HG03039 (cell line): Measurements from ENCODE around the gene EML1.

Source experiments
- ATAC-seq: cut with Tn5 transposase; IDR thresholded peaks from one replicate; pipeline ENCODE4 v1.9.1; 2021; ENCODE audit warnings: mild to moderate bottlenecking, moderate library complexity; ENCODE audit not compliant: unreplicated experiment

Gene EML1

DNA sequence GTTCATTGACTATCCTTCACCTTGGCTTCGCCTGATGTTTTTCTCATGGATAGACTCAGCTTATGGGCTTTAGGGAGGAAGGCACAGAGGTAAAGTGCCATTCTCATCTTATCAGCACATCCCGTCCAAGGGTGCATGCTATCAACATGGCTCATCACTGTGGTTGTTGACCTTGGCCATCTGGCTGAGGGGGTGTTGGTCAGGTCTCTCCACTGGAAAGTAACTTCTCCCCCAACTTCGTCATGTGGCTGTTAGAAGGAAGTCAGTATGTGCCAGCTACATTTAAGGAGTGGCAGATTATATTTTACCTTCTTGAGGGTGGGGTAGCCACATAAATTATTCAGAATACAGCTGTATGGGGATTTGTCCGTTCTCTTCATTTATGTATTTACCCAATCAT is 68.9 kb downstream of the EML1 start:
- ATAC-seq: no peak

DNA sequence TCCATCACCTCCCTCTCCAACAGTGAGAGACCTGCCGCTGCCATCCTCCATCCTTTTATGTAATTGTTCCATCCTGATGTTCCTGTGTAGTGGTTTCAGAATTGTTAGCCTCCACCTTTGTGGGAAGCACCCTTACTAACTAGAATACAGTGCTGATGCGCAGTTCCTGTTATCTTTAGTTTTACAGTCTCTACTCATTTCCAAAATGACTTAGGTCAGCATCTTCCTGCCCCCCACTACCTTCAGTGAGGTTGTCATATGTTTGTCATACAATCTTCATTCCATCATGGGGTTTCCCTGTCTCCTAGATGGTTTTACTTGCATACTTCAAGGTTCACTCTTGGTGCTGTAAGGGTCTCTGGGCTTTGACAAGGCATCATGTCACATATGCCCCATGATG is 69.8 kb downstream of the EML1 start:
- ATAC-seq: no peak

DNA sequence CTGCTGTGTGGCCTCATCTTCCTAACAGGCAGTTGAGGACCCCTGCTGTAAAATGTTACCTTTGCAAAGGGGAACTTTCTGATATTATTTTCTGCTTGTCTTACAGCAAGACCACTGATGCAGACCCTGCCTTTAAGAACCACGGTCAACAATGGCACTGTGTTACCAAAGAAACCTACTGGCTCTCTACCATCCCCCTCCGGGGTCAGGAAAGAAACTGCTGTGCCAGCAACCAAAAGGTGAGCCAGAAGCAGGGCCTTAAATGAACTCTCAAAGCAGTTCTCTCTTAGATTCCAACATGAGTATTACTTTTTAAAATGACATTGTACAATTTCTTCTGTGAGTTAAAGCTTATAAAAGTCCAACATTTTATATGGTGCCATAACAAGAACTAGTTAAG is 72.2 kb downstream of the EML1 start:
- no peak for ATAC-seq

DNA sequence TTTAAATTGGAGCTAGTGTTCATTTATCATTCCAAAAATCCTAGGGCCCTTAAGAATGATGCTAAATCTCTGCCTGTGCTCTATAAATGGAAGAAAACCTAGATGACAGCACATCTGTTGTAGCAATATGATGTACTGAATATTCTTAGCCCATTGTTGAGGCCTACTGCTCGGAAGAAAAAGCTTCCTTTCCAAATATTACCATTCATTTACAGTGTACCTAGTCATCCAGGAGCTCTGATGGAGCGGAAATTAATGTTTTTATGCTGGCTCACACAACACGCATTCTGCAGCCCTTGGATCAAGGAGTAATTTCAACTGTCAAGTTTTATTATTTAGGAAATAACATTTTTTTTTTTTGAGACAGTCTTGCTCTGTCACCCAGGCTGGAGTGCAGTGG is 77.4 kb downstream of the EML1 start:
- ATAC-seq: no peak

DNA sequence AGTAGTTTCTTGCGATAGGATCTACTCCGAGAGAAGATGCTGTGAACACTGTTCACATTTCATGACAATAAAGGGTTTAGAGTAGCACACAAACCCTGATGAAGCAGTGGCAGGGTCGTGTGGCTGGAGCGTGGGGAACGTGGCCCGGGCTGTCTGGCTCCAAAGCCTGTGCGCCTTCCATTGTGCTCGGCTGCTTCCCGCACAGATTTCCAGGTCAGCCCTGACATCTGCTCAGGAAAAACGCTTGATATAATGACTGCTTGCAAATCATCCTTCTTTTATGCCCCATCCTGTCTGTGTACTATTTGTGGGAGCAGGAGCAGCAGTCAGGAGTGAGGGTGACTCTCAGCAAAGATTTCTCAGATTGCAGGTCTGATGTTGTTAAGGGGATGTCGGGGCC is 78.6 kb downstream of the EML1 start:
- ATAC-seq: no peak

DNA sequence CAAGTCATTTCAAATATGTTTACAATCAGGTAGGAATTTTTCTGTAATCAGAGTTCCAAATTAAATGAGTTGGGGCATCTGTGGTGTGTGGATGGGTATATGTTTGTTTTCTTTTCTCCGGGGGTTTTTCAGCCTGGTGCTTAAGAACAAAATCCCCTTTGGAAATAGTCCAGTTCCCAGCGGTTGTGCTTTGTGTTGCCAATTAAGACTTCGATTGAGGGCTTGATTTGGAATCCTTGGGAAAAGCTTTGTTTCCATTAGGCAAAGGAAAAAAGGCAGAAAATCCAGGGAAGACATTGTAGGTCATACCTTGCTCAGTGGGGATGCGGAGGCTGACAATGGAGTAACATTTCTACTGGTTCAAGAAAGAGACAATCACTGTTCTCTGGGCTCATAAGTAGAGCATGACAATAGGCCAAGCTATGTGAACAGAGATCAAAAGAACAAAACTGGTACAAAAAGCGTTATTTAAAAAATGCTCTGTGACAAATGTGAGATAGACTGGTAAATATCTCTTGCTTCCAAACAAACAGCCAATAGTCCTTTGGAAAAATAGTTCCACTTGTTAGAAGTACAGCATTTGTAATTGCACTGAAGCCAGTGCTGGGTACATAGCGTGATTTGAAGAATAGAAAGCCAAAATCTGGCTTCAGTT is 79.7 kb downstream of the EML1 start:
- ATAC-seq: no peak

DNA sequence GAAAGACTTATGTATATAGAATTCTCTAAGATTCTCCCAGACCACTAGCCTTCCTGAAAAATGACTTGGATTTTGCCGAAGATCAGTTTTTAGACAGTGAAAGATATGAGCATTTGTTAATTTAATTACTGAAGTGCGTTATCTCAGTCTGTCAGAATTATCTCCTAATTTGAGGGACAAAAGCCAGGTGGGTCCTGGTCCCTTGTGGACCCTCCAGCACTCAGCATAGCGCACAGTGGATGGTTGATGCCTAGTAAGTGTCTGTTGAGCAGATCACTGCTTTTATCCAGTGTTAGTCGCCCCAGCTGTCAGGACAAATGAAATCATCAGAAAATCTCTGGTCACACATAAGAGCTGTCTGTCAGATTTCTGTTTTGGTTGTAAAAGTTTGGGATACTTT is 80.4 kb downstream of the EML1 start:
- no peak for ATAC-seq

DNA sequence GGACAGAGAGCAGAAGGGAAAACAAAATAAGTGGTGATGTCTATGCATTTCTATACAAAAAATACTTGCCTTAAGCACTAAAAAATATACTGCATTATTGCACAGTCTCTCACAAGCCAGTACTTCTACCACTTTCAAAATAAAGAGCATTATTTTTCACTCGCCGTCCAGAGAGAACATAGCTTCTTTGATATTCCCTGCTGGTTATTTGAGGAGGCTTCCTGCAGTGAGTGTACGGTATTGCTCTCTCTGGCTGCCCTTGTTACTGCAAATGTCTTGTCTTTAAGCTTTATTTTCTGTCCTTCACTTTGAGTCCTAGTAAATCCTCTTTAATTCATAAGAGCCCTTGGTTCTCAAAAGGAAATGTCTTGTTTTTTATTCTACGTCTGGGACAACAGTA is 81.1 kb downstream of the EML1 start:
- no peak for ATAC-seq

DNA sequence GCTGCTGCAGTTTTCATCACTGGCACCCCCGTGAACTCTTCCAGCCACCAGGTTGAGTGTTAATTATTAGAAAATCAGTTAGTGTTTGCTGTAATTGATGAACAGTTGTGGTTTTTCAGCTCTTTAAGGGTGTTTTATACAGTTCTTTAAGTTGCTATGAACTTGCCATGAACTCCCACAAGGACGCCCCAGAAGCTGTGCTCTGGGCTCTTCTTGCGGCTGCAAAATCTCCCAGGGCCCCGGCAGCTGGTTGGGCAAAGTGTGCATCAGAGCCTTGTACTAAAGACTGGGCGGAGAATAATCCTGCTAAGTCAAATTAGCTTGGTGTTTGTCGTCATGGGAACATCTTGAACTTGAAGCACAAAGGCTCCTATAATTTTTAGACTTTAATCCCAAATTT is 82.2 kb downstream of the EML1 start:
- ATAC-seq: no peak

DNA sequence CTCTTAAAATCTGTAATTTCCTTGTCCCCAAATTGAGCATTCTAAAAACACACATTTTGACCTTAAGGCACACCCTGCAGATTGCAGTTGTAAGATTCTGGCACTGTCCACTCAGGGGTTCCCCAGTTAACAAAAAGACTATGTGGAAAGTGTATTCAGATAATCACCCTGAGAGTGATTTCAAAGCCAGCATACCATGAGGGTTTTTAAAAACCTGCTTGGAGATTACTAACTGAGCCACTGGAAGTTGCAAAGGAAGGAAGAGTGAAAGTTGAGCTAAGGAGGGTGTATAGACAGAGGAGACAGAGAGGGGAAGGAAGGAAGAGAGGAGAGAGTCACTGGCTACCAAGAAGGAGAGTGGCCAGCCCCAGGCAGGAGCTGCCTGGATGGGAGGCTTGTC is 82.6 kb downstream of the EML1 start:
- ATAC-seq: no peak

DNA sequence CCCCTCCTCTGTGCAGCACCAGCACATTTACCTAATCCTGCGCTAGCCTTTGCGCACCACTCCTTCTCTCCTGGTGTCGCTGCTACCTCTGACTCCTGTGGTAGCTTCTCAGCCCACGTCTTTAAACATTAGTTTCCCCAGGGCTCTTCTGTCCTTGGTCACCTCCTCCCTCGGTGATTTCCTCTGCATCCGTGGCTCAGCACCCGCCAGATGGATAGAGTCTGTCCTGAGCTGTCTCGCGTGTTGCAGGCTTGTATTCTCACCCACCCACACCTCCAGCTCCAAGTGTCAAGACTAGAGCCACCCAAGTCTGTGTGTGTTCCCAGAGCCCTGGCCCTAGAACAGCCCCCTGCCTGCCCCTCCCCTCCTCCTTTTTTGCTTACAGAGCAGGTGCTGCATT is 83.2 kb downstream of the EML1 start:
- ATAC-seq: no peak

DNA sequence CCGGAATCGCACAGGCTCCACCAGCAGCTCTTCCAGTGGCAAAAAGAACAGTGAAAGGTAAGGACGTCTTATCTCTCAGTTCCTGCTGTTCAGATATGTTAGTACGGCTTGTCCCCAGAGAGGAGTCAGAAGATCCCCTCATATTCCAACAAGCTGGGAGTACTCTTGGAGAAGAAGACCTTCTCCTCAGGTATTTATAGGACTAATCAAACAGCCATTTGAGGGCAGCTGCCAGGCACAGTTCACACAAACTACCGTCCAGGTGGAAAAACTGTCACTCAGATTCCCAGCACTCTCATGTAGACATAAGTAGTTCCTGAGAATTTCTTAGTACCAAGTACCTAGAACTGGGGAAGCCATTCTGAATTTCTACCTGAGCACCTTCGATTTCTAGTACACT is 85.3 kb downstream of the EML1 start:
- ATAC-seq: no peak

DNA sequence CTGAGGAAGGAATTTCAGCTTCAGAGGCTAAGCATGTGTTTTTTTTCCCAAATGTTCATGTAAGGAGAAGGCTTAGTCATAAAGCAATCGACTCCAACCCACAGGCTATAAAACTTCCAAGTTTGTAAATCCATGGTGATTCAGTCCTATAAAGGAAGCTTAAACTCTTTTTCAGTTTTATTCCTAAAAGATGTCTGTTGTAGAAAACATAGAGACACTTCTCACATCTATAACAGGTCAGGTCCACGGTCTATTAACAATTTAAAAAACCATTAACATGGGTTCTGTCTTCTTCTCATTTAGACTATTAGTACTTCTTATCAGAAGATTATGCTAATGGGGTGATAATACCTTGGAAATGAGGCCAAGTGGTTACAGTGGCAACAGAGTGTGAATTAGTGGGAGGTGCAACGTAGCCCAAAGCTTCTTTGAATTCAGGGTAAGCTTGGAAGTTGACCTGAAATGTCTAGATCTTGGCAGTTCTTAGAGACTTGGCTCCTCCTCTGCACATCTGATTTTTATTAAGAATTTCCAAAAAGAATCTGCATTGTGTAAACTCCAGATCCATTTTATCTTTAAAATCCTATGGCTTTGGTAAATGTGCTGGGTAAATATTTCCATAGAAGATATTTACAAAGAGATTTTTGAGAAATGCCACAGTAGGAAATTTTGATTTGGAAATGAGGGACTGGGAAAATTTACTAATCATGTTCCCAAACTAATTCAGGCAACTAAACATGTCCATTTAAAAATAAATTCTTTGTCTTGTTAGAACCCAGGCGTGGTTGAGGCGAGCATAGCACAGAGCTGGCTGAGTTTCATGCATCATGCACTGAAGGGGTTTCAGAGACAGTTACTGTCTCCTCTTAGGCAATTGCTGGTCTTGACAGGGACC is 86.4 kb downstream of the EML1 start:
- no peak for ATAC-seq

DNA sequence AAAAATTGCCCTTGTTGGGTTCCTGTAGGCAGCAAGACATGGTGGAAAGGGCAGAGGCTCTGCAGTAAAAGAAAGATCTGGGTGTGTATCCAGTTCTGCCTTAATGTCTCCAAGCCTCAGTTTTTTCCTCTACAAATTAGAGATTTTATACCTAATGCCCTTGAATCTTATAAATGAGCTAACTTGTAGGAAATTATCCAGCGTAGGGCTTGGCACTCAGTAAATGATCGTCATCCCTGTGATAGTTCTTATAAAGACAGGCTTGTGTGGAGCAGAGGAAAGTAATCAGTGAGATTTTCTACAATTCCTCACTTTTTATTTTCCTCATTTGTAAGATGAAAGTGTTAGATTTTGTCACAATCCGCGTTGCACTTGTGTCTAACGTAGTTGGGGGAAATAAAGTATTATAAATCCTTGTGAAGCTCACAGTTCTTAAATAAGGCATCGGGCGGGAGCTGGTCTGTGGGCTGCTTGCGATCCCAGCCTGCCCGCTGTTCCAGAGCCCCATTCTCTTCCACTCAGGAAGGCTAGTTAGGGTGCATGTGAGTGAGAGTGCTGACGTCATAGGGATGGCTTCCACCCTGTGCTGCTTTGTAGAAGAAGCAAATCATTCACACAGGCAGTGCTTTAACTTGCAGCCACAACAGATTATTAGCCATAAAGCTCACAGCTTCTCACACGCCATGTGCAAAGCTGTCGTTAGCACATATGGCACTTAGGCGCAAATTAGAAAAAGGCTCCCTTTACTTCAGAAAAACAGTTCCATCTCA is 87.6 kb downstream of the EML1 start:
- ATAC-seq: no peak

DNA sequence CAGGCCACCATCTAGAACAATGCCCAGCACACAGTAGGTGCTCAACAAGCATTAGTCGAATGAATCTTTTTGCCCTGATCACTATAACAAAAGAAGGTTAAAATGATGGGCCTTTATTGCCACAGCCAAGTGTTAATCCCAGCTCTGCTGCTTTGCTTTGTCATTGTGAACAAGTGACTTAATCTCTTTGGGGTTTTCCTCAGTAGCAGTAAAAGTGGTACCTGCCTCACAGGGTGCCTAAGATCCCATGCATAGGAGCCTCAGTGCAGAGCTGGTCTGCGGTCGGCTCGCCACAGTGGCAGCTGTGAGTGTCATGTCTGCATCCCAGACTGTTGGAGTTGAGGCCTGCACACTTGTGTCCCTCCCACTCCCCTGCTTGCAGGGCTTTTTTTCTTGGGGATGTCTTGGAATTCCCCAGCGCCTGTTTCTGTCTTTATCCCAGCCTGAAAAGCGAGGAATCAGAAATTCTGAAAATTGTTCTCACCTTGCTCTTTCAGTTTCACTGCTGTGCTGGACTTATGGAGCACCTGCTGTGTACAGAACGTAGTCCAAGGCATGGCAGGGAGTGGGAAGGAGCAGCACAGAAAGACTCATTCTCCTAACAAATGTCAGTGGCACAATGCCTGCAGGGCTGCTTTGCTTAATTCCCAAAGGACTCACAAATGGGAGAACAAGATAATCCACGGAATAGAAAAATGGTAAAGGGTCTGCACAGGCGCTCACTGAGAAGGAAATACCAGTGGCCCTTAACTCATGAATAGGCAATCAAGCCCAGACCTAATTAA is 90.8 kb downstream of the EML1 start:
- ATAC-seq: no peak

DNA sequence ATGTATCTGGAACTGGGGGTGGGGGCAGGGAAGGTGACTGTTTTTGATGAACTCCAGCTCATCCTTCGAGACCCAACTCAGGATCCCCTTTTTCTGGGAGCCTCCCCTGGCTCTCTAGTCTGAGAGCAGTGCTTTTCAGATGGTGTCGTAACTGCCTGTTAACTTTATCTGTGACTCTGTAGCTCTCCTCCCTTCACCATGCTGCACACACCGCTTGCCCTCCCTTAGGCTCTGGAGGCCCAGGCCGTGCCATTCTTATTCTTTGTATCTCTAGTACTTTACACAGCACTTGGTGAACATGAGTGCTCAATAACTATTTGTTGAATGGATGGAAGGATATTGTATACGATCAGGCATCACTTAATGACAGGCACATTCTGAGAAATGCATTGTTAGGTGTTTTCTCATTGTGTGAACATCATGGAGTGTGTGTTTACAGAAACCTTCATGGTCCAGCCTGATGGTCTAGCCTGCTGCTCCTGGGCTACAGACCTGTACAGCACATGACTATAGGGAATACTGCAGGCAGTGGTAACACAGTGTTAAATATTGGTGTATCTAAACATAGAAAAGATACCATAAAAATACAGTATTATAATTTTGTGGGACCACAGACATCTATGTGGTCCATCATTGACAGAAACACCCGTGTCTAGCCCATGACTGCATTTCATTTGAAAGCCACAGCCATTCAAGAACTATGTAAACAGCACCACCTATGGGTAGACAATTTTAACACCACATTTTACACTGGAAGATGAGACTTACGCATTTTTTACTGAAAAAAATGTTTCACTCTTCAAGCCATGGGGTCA is 91.8 kb downstream of the EML1 start:
- no peak for ATAC-seq

DNA sequence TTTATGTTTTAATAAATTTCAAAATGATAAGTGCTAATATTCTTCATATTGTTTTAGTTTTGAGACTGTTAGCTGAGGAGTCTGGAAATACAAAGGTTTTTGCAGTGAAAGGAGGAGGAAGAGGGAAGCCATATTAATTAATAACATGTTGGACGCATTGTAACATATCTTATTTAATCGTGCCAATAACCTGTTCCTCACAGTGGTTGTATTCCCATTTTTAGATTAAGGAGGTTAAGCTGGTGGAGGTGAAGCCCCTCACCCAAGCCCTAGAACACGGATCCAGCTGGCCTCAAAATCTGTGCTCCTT is 92.4 kb downstream of the EML1 start:
- ATAC-seq: no peak

DNA sequence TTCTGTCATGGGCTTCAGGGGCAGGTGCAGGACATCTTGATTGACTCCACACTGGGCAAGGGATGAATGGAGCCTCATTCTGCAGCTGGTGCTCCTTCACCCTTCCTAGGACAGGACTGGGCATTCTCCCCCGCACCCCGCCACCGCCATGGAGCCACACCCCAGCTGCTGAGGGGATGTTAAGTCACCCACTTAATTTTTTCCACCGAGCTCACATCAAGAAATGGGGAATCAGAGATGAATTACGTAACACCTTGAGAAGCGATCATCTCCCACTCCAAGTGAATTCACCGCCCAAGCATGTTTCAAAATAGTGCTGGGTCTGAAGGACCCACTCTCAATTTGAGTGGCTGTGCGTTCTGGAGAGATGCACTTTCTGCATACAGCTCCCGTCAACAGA is 94.2 kb downstream of the EML1 start:
- no peak for ATAC-seq

DNA sequence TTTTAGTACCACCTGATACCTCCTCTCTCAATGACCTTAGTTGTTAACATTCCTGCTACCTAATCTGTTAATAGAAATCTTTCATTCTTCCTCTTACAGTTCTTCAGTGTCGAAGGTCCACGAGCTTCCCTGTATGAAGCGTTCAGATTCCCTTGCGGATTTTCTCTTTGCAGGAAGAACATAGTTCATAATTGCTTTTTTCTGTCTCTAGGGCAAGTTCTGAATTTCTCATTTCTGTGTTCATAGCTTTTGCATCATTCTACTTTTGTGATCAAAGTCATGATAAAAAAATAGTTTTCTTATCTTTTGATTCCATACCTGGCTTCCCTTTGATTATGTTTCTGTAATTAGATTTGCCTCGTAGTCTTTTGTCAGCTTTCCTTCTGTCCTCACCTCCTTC is 94.9 kb downstream of the EML1 start:
- ATAC-seq: no peak

DNA sequence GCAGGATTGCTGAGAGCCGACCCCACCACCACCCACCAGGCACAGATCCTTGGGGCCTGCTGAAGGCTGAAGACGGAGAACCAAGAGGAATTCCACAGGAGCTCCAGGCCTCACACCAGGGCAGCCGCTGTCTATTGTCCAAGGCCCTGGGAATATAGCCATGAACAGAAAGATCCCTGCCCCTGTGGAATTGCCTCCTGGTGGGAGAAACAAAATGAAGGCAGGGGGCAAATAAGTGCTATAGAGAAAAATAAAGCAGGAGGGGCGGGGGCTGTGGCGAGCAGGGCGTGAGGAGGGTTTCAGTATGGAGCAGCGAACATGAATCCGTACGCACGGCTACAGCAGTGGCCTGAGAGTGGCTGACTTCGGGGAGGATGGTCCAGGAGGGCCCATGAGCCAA is 96.1 kb downstream of the EML1 start:
- ATAC-seq: no peak
